NT2/D1 (cell line): ENCODE results near the gene KMT2B.

ENCODE experiments used
- SUZ12 ChIP-seq: IDR thresholded peaks from 2 replicates; pipeline ENCODE4 v1.6.1; 2011; ENCODE audit not compliant: insufficient read length, insufficient read depth; ENCODE audit errors: extremely low read depth
- YY1 ChIP-seq: IDR thresholded peaks from 2 replicates; pipeline ENCODE4 v1.6.1; 2011; ENCODE audit not compliant: insufficient read length, insufficient read depth
- ZNF274 ChIP-seq: IDR thresholded peaks from 2 replicates; pipeline ENCODE4 v1.6.1; 2011; ENCODE audit warnings: mild to moderate bottlenecking, low read depth, low read length

DNA sequence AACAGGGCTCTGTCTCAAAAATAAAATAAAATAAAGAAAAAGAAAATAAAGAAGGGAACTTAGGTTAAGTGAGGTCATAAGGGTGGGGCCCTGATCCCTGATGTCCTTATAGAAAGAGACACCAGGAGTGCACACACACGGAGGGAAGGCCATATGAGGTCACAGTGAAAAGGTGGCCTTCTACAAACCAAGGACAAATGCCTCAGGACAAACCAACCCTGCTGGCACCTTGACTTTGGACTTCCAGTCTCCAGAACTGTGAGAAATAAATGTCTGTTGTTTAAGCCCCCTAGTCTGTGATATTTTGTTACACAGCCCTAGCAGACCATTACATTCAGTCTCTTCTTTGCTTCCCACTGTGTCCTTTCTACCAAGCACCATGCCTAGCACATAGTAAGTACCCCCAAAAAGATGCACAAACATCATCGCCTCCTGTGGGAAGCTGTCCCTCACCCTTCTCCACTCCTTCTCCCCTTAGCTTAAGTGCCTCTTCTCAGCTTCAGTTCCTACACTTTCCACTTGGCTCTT is 21.8 kb upstream of the KMT2B start:
- no peak for TF ChIP-seq YY1
- no peak for TF ChIP-seq ZNF274
- TF ChIP-seq SUZ12, result no peak
